RKO (cell line): ENCODE measurements around the gene TEAD2.
"Not testable (repeated sequence)": the region's sequence is repeated elsewhere in the genome, so short reads cannot be mapped to it uniquely, and the experiment has no call there.

Experiments used
- DNase-seq: peaks from one replicate; pipeline ENCODE4 v3.0.0-alpha.2; 2016; ENCODE audit warnings: low spot score

TEAD2 gene

DNA sequence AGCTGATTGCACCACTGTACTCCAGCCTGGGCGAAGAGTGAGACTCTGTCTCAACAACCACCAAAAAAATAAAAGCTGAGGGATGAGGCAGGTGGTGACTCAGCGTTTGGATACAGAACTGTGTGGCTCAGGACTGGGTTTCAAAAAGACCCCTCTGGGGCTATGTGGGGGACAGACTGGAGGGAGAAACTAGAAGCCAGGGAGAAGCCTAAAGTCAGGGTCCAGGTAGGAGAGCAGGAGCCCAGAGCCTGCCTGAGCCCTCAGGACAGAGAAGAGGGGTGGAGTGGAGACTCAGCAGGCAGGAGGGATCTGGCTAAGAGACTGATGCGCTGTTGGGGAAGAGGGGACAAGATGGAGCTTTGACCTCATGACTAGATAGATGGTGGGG, 28.8 kb downstream of the TEAD2 start:
- no peak for DNase-seq

DNA sequence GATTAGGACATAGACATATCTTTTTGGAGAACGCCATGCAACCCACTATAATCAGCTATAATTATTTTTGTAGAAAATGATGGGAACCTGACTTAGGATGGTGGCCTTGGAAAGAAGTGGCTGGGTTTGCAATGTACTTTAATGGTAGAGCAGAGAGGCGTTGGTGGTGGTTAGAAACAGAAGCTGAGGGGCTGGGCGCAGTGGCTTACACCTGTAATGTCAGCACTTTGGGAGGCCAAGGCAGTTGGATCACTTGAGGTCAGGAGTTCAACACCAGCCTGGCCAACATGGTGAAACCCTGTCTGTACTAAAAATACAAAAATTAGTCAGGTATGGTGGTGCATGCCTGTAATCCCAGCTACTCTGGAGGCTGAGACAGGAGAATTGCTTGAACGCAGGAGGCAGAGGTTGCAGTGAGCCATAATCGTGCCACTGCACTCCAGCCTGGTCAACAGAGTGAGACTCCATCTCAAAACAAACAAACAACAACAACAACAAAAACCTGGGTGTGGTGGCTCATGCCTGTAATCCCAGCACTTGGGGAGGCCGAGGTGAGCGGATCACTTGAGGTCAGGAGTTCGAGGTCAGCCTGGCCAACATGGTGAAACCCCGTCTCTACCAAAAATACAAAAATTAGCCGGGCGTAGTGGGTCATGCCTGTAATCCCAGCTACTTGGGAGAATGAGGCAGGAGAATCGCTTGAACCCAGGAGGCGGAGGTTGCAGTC, 29.4 kb downstream of the TEAD2 start:
- not testable (repeated sequence) for DNase-seq

DNA sequence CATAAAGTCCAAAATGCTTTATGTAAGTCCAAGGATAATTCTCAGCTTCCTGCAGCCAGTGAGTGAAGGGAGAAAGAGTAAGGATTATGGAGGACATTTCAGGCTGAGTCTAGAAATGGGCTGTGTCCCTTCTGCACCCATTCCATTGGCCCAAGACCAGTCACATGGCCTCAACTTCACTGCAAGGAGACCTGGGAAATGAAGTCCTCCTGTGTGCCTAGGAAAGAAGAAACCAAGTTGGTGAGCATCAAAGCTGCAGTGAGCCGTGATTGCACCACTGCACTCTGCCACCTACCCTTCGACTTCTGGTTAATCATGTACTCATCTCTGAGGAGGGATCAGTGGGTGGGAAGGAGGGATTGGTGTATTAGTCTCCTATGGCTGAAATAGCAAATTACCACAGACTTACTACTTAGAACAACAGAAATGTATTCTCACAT, 30.6 kb downstream of the TEAD2 start:
- DNase-seq: peak; percentile 77

DNA sequence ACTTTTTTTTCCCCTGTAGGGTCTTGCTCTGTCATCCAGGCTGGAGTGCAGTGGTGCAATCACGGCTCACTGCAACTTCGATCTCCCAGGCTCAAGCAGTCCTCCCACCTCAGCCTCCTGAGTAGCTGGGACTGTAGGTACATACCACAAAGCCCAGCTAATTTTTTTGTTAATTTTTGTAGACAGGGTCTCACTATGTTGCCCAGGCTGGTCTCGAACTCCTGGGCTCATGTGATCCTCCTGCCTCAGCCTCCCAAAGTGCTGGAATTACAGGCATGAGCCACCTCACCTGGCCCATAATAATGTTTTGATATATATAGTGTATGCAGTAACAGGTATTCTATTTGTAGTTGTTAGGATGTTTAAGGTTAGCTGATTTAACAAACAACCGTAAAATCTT, 31.0 kb downstream of the TEAD2 start:
- not testable (repeated sequence) for DNase-seq

DNA sequence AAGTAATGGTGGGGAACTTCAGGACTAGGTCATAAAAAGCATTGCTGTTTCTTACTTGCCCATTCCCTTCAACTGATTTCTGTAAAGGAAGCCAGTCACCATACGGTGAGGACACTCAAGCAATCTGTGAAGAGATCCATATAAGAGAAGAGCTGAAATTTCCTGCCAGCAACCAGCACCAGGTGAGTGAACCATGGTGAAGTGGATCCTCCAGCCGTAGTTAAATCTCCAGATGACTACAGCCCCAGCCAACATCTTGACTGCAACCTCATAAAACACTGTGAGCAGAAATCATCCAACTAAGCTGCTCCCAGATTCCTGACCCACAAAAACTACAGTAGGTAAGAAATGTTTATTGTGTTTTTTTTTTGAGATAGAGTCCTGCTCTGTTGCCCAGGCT, 33.5 kb downstream of the TEAD2 start:
- no peak for DNase-seq

DNA sequence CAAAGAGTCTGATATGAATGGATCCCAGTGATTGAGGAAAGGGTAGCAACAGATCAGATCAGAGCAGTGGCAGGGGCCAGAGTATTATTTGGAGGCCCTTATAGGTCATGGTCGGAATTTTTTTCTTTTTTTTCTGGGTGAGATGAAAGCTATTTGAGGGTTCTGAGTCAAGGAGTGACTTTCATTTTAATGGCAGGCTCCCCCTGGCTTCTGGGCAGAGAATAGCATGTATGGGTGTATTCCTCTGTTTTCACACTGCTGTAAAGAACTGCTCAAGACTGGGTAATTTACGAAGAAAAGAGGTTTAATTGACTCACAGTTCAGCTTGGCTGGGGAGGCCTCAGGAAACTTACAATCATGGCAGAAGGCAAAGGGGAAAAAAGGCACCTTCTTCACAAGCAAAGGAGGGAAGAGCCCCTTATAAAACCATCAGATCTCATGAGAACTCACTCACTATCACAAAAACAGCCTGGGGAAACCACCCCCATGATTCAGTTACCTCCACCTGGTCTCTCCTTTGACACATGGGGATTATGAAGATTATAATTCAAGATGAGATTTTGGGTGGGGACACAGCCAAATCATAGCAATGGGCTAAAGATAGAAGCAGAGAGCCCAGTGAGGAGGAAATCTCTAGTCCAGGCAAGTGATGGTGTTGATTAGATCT, 34.2 kb downstream of the TEAD2 start:
- peak; percentile 79 for DNase-seq

DNA sequence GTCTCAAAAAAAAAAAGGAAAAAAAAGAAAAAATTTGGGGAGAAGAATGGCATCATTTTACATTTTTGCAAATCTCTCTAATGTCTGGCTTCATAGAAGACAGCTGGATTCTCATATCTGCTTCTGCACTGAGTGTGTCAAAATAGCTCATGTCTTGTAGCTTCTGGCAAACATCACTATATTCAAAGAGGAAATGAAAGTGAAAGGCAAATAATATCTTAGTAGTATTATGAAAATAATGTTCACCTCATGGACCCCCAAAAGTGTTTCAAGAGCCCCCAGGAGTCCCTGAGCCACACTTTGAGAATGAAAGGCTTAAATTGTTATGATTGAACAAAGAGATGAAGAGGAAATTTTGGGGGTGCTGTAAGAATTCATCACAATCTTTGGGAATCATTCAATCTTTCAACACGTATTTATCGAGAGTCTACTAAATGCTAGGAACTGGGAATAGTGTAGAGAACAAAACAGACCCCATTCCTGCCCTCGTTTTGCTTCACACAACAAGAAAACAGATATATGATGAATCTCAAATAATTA, 36.0 kb downstream of the TEAD2 start:
- no peak for DNase-seq

DNA sequence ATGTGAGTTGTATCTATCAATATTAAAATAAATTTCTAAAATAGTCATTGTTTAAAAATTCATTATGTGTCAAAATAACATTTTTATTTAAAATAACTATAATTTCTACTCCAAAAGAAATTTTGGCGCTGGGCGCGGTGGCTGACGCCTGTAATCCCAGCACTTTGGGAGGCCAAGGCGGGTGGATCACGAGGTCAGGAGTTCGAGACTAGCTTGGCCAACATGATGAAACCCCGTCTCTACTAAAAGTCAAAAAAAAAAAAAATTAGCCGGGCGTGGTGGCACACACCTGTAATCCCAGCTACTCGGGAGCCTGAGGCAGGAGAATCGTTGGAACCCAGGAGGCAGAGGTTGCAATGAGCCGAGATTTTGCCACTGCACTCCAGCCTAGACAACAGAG, 36.5 kb downstream of the TEAD2 start:
- DNase-seq: not testable (repeated sequence)

DNA sequence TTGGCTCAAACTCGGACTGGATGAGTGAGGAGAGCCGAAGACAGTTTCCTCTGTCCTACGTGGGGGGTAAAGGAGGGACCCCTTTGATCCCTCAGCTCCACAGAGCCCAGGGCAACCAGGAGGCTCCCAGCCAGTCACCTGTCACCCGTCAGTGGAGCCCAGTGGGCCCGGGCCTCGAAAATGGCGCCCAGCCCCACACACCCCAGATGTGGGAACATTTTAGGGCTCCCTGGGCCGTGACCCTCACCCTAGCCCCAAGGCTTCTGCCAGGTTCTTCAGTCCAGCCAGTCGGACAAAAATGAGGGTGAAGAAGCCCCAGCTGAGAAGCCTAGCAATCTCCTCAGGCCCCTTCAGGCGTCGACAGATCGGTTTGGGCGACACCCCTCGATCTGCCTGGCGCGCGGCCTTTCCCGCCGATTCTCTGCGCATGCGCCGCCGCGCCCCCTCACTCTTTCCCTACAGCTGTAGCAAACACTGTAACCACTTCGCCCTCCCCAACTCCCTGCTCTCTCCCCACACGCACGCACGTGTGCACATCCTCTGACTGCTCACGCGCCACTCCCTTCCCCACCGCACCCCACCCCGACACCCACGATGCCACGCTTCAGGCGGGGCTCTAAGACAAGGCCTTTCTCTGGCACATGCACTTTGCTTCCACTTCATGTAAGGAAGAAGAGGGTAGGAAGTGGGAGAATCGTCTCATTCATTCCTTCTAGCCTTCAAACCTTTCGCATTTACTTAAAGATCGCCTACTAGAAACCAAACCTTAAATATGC, 37.2 kb downstream of the TEAD2 start, which contains the start of gene SLC6A16:
SLC6A16 (minus strand) TSS at position 391 of the 776 bp plus-strand sequence. CDS start 13,844 bp downstream, outside the sequence.
- DNase-seq: no peak

DNA sequence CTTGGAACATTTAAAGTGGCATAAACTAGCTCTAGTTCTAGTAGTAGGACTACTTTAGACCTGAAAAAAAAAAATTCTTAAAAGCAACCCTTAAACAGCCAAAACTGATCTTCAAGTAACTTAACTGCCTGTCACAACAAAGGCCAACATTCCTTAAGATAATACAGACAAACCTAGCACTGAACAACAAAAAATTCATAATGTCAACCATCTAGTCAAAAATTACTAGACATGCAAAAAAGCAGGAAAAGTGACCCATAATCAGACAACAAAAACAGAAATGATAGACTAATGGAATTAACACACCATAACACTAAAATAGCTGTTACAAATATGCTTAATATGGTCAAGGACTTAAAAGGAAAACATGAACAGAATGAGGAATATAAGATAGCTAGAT, 43.9 kb downstream of the TEAD2 start:
- no peak for DNase-seq

DNA sequence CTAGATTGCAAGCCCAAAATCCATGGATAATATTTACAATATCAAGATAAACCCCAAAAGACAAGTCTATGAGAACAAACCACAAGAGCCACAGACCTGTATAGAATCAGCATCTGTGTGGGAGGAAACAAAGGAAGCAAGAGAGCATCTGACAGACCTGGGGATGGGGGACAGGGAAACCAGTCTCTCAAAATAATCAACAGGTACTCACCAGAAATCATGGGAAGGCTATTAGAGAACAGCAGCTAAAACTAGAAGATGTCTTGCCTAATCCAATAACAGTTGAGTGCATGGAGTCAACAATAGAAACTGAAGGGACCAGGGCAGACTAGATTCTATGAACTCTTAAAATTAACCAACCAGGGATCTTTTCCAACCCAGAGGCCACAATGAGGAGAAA, 45.9 kb downstream of the TEAD2 start:
- DNase-seq: no peak

DNA sequence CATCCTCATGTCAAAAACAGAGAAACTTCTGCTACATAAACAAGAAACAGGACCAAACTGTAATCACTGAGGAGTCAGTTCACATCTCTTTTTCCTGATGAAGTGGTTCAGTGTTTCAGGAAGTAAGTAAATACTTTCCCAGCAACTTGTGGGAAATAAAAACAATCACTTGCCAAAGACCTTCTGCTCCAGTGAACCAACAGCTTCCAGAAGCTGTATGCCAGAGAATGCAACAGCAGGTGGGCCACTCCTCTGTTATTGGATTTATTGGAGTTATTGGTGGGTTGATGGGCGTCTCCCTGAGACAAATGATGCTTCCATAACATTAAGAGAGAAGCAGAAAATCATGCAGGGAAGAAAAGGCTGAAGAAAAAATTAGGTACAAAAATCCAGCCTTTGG, 47.1 kb downstream of the TEAD2 start:
- no peak for DNase-seq

DNA sequence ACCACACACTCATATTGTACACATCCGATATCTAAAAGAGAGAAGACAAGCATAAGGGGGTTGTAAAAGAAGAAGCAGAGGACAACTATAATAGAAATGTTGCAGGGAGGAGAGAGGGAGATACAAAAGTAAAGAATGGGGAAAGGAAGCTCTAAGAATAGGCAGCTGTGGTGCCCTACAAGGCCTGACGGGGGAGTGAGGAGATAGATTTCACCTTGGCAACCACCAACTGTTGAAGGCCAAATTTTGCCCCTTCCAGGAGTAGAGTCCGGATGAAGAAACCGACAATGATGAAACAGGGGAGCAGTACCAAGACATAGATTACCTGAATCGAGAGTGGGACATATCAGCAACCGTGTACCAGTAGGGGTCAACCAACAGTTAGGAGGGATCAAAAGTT, 53.1 kb downstream of the TEAD2 start:
- DNase-seq: no peak

DNA sequence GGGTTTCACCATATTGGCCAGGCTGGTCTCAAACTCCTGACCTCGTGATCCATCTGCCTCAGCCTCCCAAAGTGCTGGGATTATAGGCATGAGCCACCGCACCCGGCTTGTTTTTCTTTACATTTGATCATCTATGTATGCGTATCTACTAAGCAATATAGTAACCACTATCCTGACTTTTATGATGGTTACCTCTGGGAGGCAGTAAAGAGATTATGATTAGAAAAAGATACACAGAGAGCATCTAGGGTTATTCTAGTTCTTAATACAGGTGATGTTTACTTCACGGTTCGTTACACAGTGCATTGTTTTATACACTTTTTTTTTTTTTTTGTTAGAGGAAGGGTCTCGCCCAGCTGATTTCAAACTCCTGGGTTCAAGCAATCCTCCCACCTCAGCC, 55.5 kb downstream of the TEAD2 start:
- not testable (repeated sequence) for DNase-seq

DNA sequence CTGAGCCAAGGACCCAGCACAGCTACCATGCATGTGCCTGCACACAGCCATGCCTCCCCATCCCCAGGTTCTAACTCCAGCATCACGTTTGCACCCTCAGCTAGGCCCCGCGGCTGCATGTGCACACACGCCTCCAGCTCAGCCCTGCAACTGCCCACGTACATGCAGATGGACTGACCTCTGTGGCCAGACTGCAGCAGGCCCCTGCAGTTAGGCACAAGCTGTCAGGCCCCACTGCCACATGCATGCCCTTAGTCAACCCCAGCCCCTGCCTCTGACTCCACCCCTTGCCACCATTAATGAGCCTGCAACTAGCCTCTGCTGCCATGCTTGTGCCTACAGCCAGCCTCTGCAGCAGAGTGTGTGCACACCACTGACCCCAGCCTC, 60.4 kb downstream of the TEAD2 start:
- no peak for DNase-seq

DNA sequence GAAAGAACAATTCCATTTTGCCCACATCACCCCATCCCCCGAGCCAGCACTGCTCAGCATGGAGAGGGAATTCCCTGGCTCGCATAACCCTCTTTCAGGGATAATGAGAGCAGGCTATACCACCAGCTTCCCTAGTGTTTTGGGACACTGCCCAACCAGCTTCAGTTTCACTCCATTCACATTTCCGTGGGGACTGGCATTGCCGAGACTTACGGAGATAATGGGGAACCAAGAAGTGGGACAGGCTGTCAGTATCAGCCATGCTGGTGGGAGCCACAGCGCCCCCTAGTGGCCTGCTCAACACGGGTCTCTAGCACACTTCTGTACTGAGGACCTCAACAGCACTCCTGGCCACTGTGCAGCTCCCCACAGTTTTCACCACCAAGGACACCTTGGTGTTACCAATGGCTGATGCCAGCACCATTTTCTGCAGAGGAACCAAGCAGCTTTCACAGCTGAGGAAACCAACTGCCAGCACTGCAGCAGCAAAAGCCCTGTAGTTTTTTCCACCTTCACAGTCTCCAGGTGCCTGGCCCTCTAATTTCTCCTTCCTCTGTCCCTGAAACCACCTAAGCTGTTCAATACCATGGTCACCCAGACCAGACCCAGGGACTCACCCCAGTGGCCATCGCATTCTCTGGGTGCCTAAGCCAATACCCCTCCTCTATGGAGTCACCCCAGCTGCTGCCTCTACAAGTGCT, 60.9 kb downstream of the TEAD2 start:
- peak; percentile 62 for DNase-seq

DNA sequence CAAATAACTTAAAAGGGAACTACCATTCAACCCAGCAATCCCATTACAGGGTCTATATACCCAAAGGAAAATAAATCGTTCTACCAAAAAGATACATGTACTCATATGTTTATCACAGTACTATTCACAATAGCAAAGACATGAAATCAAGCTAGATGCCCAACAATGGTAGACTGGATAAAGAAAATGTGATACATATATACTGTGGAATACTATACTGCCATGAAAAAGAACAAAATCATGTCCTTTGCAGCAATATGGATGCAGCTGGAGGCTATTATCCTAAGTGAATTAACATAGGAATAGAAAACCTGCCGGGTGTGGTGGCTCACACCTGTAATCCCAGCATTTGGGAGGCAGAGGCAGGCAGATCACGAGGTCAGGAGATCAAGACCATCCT, 63.6 kb downstream of the TEAD2 start:
- not testable (repeated sequence) for DNase-seq

DNA sequence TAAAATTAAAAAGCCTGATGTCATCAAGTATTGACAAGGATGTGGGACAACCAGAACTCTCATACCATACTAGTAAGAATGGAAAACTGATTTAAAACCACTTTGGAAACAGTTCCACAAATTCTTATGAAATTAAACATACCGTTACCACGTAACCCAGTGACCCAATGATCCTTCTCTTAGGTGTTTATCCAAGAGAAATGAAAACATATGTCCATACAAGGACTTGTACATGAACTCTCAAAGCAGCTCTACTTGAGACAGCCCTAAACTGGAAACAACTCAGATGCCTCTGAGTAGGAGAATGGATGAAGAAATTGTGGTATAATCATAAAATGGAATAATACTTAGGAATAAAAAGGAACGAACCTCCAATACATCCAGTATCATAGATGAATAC, 64.8 kb downstream of the TEAD2 start:
- DNase-seq: no peak

DNA sequence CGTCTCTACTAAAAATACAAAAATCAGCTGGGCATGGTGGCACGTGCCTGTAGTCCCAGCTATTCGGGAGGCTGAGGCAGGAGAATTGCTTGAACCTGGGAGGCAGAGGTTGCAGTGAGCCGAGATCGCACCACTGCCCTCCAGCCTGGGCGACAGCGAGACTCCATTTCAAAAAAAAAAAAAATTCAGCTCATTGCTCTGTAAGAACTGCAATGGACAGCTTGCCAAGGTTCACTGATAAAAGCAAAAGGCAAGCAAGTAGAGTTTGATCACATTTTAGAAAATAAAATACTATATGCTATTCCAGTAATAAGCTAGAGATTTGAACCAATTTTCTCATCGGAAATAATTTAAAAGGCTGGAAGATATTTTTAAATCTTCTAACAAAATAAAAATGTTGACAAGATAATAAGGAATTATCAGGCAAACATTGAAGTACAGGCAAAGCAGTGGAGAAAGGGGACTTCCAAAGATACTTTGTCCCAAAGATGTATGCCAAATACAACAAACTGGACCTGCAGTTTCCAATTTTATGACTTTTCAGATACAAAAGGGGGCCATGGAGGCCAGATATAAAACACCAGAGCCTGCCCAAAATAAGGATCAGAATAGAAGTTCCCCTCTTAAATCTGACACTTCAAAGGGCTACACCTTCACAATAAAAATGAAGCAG, 66.9 kb downstream of the TEAD2 start:
- no peak for DNase-seq

DNA sequence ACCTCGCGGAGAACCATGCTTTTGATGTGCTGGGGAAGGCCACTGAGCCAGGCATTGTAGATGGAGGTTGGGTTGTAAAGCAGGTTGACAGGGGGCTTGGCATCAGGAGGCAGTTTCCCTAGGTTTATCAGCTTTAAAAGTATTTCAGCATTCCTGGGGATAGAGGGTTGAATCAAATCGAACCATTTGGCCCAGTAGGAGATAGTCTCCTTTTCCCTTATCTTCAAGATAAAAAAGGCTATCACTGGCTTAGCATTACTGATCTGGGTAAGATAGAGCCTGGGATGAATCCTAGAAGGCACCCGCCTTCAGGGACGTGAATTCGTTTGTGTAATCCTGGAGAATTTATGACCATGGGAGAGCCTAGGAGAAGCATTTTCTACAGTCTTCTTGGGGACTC, 67.8 kb downstream of the TEAD2 start:
- DNase-seq: no peak
